Measurements from ENCODE around the gene PET117.
"Not testable (repeated sequence)": the region's sequence is repeated elsewhere in the genome, so short reads cannot be mapped to it uniquely, and the experiment has no call there.

PET117 gene

DNA sequence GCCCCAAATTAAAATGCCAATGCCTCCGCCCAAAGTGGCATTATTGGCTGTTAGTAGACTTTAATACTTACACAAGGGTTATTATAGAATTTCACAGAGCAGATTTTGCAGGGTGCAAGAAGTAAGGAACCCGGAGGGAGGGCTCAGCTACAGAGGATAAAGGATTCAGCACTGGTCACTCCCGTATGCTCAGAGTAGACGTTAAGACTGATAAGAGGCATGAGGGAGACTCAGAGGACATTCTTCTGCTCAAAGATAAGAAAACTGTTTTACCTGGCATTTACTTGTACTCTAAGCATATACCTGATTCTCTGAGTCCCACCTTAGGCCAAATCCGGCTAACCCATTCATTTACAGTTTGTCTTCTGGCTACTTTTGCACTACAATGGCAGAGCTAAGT lies 43.5 kb upstream of the PET117 start:
- no peak overlapping the region for H3K27ac ChIP-seq
- no peak for TF ChIP-seq CTCF (conservative IDR thresholded peaks at IDR 0.05)
- no peak for TF ChIP-seq ZFX (IDR thresholded peaks at IDR 0.05)

DNA sequence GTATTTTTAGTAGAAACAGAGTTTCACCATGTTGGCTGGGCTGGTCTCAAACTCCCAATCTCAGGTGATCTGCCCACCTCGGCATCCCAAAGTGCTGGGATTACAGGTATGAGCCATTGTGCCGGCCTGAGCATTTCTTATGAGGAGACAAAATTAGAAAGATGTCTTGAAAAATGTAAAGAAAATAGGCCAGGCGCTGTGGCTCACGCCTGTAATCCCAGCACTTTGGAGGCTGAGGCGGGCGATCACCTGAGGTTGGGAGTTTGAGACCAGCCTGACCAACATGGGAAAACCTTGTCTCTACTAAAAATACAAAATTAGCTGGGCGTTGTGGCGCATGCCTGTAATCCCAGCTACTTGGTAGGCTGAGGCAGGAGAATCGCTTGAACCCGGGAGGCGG lies 37.1 kb upstream of the PET117 start:
- H3K27ac ChIP-seq = not testable (repeated sequence)

DNA sequence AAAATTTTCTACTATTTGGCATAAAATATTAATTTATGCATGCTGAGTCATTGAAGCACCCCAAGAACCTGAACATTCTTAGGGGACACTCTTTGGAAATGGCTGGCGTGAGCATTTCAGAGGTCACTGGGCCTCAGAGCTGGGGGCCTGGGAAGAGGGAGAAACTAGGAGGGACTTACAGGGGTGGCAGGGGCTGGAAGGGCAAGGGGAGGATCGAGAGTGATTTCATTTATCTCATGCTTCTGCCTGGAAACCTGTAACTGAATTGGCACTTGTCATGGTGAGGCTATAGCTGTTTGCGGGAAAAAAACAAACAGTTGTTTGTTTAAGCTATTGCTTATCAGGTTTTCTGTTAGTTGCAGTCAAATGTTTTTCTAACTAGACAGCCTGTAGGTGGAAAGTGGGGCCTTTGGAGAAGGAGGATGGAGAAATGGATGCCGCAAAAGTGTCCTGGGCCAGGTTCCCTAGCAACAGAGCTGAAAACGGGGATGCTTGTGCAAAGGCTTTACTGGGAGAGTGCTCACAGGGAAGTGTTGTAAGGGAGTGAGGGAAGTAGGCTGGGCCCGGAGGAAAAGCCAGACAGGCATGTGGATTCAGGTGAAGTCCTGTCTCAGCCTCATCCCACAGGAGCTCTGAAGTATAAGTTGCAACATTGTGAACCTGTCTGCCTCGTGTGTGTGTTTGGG lies 36.4 kb upstream of the PET117 start:
- TF ChIP-seq ZFX (IDR thresholded peaks at IDR 0.05) (no peak), CTCF (conservative IDR thresholded peaks at IDR 0.05) (no peak)
- no peak overlapping the region for H3K27ac ChIP-seq

DNA sequence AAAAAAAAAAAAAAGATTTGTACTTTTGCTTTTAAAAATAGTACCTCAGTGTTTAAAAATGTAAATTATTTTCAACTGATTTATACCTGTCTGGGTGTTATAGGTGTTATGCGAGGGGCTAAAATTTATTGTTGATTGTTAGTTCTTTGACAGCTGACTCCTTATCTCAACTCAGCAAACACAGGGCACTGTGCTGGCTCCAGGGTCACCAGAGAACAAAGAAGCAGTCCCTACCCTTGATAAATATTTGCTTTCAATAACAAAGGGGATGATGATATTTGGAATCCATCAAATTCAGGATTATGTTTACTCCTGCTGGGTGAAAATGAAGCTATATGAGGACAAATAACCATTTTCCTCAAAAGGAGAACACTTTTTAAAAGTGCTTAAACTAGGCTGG lies 34.2 kb upstream of the PET117 start:
- no peak for TF ChIP-seq ZFX (IDR thresholded peaks at IDR 0.05)
- TF ChIP-seq CTCF (conservative IDR thresholded peaks at IDR 0.05) = no peak
- H3K27ac ChIP-seq = no peak overlapping the region

GRCh38 chr20:18108326-18108725 lies 29.3 kb upstream of the PET117 start:
- H3K27ac ChIP-seq = no peak overlapping the region
- no peak for TF ChIP-seq CTCF (conservative IDR thresholded peaks at IDR 0.05)
- no peak for TF ChIP-seq ZFX (IDR thresholded peaks at IDR 0.05)

DNA sequence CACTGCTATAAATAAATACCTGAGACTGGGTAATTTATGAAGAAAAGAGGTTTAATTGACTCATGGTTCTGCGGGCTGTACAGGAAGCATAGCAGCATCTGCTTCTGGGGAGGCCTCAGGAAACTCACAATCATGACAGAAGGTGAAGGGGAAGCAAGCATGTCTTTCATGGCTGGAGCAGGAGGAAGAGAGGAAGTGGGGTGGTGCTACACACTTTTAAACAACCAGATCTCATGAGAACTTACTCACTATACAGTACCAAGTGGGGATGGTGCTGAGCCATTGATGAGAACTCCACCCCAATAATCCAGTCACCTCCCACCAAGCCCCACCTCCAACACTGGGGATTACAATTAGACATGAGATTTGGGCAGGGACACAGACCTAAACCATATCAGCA lies 9.1 kb upstream of the PET117 start:
- not testable (repeated sequence) for H3K27ac ChIP-seq

DNA sequence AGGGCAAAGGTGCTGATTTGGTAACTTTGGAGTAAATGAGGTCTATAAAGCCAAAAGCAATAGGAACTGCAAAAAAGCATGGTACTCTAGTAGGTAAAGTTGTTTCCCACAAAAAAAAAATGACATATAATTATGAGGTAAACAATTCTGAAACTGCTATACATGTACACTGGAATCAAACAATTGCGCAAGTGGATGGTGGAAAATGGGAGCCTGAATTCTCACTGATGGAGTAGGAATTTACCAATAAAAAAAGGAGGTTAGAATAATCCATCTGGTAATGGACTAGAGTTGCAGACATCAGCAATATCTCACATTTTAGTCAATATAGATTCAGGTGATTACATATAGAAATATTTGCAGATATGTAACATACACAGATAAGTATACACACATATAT lies 5.0 kb upstream of the PET117 start:
- no peak for TF ChIP-seq CTCF (conservative IDR thresholded peaks at IDR 0.05)
- no peak for TF ChIP-seq ZFX (IDR thresholded peaks at IDR 0.05)
- H3K27ac ChIP-seq = no peak overlapping the region

DNA sequence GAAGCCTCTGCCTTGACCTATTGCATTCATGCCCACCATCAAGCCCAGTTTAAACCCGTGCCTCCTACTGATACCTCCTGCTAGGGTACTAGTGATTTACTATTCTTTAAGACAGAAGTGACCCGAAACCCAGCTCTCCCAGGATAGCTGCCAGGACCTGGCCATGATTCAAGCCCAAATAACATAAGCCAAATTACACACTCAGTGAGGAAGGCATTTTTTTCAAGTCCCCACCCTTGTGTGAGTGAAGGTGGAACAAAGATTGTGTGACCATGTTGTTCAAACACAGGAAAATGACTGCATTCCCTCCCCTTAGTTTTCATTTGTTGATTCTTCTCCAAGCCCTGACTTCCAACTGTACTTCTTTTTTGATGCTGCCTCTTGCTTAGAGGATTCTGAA lies 3.7 kb upstream of the PET117 start:
- TF ChIP-seq CTCF (conservative IDR thresholded peaks at IDR 0.05) = no peak
- no peak for TF ChIP-seq ZFX (IDR thresholded peaks at IDR 0.05)
- no peak overlapping the region for H3K27ac ChIP-seq

DNA sequence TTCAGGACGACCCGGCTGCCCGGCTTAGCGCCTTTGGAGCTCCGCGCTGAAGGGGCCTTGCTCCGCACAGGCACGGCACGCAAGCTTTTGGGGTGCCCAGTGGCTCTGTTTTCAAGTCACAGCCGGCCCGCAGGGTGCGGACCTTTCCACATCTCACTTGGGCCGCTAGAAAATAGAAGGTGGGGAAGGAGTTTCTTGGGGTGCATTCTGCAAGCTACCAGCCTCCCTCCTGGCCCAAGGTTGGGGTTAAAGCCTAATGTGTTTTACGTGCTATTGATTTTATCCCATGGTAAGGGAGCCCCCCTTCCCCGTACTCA lies 561 bp downstream of the PET117 start:
- H3K27ac ChIP-seq = peak overlapping the region; percentile 91
- TF ChIP-seq ZFX (IDR thresholded peaks at IDR 0.05) (peak; percentile 88), CTCF (conservative IDR thresholded peaks at IDR 0.05) (no peak)
